ELF-1 (cell line): ENCODE data around the gene ZSWIM8.
"Not testable (repeated sequence)": the region's sequence is repeated elsewhere in the genome, so short reads cannot be mapped to it uniquely, and the experiment has no call there.

Experiments used
- DNase-seq: peaks from one replicate; pipeline ENCODE4 v3.0.0-alpha.2; 2016; ENCODE audit warnings: low read depth, low spot score

The ZSWIM8 gene

GRCh38 chr10:73795491-73795890, 10.1 kb downstream of the ZSWIM8 start:
- not testable (repeated sequence) for DNase-seq

DNA sequence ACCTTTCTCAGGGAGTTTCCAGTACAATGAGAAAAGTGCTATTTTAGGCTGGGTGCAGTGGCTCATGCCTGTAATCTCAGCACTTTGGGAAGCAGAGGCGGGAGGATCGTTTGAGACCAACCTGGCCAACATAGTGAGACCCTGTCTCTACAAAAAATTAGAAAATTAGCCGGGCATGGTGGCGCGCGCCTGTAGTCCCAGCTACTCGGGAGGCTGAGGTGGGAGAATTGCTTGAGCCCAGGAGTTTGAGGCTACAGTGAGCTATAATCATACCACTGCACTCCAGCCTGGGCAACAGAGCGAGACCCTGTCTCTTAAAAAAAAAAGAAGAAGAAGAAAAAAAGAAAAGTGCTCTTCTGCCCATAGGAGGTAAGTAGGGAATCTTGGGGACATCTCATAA, 10.6 kb downstream of the ZSWIM8 start:
- DNase-seq = not testable (repeated sequence)

DNA sequence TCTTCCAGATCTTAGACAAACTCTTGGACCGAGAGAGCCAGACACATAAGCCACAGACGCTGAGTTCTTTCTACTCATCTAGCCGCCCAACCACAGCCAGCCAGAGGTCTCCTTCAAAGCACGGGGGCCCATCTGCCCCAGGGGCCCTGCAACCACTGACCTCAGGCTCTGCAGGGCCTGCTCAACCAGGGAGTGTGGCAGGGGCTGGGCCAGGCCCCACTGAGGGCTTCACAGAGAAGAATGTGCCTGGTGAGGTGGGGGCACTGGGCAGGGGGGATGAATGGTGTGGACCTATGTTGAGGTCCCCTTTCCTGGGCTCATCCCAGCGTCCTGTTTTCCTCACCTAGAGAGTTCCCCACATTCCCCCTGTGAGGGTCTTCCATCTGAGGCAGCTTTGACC, 11.4 kb downstream of the ZSWIM8 start:
- DNase-seq = no peak

- DNase-seq = no peak
These were observed 12.1 kb downstream of the ZSWIM8 start for GRCh38 chr10:73797324-73798025.

GRCh38 chr10:73798087-73798486, 12.7 kb downstream of the ZSWIM8 start:
- DNase-seq = no peak

DNA sequence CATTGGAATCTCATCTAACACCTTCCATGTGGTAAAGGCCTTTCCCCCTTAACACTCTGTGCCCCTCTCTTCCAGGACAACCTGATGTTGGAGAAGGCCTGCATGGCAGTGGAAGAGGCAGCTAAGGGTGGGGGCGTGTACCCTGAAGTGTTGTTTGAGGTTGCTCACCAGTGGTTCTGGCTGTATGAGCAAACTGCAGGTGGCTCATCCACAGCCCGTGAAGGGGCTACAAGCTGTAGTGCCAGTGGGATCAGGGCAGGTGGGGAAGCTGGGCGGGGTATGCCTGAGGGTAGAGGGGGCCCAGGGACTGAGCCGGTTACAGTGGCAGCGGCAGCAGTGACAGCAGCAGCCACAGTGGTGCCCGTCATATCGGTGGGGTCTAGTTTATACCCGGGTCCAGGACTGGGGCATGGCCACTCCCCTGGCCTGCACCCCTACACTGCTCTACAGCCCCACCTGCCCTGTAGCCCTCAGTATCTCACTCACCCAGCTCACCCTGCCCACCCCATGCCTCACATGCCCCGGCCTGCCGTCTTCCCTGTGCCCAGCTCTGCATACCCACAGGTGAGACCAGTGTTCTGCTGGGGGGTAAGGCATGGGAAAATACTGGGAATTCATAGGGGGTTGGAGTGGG, 13.6 kb downstream of the ZSWIM8 start:
- DNase-seq = no peak

GRCh38 chr10:73799899-73800559, 14.6 kb downstream of the ZSWIM8 start:
- no peak for DNase-seq

DNA sequence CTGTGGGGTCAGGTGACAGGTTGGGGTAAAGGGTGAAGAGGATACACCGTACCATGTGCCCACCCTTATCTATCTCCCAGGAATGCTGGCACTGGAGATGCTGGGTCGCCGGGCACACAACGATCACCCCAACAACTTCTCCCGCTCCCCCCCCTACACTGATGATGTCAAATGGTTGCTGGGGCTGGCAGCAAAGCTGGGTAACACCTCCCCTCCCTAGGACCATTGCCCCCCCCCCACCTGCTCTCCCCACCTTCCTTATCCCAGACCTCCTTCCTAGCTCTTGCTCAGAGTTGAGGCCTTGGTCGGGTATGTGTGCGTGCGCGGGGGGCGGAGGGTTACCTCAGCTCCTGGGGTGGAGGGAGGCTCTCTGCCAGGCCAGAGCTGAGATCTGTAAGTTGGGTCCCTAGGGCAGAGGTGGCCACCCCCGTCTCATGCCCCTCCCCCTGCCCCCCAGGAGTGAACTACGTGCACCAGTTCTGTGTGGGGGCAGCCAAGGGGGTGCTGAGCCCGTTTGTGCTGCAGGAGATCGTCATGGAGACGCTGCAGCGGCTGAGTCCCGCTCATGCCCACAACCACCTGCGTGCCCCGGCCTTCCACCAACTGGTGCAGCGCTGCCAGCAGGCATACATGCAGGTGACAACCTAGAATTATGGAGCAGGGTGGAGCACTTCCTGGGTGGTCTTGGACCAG, 15.3 kb downstream of the ZSWIM8 start:
- no peak for DNase-seq

DNA sequence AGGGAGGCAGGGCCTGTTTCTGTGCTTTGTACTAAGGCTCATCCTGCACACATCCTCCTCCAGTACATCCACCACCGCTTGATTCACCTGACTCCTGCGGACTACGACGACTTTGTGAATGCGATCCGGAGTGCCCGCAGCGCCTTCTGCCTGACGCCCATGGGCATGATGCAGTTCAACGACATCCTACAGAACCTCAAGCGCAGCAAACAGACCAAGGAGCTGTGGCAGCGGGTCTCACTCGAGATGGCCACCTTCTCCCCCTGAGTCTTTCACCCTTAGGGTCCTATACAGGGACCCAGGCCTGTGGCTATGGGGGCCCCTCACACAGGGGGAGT, 15.8 kb downstream of the ZSWIM8 start:
- no peak for DNase-seq

DNA sequence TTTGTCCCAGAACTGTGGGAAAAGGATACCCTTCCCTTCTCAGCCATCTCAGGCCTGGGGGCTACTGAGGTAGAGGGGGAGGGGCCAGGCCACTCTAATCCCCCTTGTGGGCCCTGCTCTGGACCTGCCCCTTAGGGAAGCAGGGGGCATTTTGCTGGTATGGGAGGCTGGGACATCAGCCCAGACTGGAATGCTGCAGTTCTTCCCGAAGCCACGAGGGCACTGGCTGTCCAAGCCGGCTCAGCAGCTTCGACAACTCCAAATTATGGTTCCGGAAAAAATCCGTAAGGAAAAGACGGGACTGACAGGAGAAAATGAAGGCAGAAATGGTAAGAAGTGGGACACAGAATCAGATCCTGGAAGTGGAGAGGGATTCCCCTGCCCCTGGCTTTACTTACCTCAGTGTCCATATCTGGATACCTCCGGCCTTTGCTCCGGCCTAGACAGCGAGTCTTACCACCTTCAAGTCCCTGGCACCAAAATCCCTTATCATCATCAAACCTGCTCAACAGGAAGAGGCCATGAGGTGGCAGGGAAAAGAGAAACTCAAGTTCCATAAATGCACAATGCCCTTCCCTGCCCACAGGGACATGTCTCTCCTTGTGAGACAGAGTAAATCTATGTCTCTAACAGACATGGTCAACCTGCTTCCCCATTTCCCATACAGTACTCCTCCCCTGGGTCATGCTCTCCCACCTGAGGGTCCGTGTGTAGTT, 17.0 kb downstream of the ZSWIM8 start:
- no peak for DNase-seq

DNA sequence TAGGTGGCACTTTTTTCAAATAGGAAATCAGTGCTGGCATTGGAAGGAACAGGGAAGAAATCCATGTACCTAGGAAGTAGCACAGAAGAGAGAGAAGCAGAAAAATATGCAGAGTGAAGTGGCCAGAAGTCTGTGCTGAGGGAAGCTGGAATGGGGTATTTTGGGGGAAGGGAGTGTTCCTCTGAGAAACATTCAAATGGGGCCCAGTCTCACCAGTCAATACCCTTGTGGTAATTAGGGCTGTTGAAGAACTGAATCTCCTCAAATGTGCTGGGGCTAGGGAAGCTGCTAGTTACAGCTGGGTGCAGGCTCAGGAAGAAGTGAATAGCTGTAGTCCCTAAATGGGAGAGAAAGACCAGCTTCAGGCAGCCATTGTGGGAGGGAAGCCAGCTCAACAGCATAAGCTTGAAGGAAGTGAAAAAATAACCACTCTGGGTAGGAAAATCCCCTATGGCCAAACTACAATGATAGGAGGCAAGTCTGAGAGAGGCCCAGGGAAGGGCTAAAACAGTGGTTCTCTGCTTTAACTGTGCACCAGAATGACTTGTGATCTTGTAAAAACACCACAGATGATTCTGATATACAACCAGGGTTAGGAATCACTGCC, 18.4 kb downstream of the ZSWIM8 start:
- no peak for DNase-seq

DNA sequence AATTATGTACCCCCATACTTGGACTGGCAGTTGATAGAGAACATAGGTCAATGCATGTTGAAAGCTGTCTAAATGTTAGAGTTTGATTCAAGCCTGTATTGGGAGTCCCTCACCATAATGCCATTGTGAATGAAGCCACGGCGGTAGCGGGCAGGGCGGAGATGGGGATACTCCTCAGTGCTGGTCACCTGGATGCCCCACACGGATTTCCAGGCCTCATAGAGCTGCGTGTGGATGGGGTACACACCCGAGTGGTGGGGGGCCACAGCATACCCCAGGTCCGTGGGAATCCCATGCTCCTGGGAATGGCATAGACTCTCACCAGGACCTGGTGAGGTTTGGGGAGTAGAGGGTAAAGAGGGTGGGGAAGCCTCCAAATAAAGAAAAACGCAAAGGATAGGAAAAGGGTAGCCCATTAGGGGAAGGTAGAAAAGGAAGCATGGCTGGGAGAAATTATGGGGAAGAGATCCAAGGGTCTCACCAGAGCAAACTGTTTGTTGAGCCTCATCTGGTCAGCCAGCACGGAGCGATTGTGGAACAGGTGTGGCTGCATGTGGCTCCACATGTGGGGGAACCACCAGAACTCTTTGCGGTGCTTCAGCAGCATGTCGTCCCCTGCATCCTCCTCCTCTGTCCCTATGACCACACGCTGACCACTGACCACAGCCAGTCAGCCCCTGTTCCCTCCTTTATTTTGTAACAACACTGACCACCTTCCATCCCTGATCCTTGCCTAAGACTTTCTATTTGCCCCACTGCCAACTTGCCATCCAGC, 21.0 kb downstream of the ZSWIM8 start:
- no peak for DNase-seq

DNA sequence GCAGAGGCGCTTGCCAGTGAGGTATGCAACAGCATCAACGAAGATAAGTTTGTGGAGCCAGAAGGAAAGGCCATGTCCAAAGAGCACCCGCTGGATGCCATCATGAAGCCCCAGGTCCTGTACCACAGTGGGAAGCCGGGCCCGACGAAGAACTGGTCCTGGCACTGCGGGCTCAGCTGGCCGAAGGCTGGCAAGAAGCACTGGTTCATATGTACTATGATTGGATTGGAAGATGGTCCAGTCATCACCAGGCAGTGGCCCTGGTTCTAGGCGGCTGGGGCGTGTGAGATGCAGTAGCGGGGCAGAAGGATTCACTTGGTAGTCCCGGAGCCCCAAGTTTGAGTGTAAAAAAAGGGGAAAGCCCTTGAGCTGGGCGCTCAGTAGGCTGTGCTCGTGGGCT, 22.1 kb downstream of the ZSWIM8 start:
- no peak for DNase-seq

DNA sequence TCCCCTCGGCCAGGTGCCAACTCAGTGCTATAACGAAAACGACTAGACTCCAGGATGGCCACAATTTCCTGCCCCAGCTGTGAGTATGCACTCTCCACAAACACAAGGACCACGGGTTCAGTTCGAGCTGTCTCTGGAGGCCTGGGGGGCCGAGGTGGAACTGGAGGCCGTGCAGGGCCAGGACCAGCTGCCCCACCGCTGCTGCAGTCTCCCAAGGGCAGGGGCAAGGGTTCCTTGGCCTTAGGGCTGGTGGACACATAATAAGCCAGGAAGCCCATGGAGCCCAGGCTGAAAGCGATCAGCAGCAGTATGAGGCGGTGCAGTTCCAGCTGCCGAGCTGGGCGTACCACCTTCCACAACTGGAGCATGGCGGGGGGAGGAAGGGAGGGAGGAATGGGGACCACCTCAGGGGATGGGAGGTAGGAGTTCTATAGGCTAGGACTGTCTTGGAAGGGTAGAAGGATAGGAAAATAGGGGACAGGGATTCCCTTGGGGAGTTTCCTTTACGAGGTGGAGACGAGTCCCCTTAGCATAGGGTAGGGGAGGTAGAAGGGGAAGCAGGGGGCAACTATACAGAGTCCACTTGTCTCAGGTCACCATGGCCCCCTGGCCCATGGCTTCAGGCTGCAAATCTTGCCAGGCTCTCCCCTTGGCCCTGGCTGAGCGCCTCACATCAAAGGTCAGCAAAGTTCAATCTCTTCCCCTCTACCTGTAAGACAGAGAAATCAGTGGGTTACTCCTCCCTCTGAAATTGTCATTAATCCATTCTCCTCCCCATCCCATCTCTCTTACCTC, 22.8 kb downstream of the ZSWIM8 start:
- no peak for DNase-seq

- DNase-seq = no peak
These were observed 23.8 kb downstream of the ZSWIM8 start for GRCh38 chr10:73809061-73809818.

DNA sequence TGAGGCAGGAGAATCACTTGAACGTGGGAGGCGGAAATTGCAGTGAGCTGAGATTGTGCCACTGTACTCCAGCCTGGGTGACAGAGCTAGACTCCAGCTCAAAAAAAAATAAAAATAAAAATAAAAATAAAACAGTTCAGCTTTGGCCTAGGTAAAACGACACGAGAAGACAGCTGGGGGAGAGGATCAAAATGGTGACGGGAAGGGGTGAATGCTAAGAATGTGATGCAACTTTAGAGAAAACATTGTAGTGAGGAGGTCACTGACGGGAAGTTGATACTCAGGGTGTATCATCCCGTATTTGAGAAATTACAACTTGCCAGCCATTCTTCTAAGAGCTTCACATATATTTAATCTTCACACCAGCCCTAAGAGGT, 24.9 kb downstream of the ZSWIM8 start:
- no peak for DNase-seq

DNA sequence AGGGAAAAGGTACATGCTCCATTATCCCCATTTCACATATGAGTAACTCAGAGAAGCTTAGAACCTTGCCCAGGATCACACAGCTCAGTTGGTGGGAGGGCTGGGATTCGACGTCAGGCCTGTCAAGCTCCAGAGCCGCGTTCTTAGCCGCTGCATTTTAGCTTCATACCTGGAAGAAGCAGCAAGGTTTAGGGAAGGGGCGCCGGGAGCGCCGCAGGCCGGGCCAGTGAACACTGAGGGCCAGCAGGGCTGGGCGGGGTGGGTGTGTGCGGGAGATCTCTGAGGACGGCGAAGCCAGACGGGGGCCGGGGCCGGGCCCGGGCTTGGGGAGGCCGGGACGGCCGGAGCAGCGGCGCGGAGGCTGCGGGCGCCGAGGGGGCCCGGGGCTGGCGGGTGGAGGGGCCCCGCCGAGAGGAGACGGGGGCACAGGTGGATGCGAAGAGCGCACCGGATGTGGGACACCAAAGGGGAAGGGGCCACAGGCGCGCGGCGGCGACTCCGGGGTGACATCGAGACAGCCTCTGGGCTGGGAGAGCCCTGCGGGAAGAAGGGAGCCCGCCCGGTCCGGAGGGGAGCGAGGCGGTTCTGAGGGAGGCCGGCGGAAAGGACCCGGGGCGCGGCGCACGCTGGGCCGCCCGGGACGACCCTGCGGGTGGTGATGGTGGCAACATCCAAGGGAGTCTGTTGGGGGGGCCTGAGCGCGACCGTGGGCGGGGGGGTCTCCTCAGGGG, 25.5 kb downstream of the ZSWIM8 start:
- peak; percentile 32 for DNase-seq

- peak; percentile 16 for DNase-seq
These were observed 27.3 kb downstream of the ZSWIM8 start for GRCh38 chr10:73812657-73813056.
